Measurements from ENCODE around the gene CLCA4.

- no peak for TF ChIP-seq YY1 (IDR thresholded peaks at IDR 0.05; ENCODE audit: low read depth)
- TF ChIP-seq CREB1 (IDR thresholded peaks at IDR 0.05; ENCODE audit: low read depth), result no peak
- TF ChIP-seq TEAD4 (IDR thresholded peaks at IDR 0.05), result no peak
- no peak for TF ChIP-seq MAX (IDR thresholded peaks at IDR 0.05)
- TF ChIP-seq EP300 (IDR thresholded peaks at IDR 0.05; ENCODE audit: borderline replicate concordance), result no peak
- TF ChIP-seq, protein P1, sequence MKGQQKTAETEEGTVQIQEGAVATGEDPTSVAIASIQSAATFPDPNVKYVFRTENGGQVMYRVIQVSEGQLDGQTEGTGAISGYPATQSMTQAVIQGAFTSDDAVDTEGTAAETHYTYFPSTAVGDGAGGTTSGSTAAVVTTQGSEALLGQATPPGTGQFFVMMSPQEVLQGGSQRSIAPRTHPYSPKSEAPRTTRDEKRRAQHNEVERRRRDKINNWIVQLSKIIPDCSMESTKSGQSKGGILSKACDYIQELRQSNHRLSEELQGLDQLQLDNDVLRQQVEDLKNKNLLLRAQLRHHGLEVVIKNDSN (IDR thresholded peaks at IDR 0.05), result no peak
These were observed 43.3 kb upstream of the CLCA4 start for GRCh38 chr1:86503406-86504136.
